H1 (cell line): ENCODE results near the gene CLIC2. TPM values are rescaled to one million over a fixed set of nuclear protein-coding genes. Genes with fewer than 3 reads are reported as not detected.

Source experiments
- CTCF ChIA-PET: fragments of 300-600 bp; sonication (Branson Sonifier 250); formaldehyde crosslinking; loops from one replicate; lab custom pipeline; 2021; ENCODE audit not compliant: partially characterized antibody; lab: Charles Lee
- POLR2A ChIA-PET: fragments of 300-600 bp; sonication (Branson Sonifier 250); formaldehyde crosslinking; loops from one replicate; lab custom pipeline; 2021; ENCODE audit warnings: inconsistent platforms; ENCODE audit not compliant: partially characterized antibody; lab: Charles Lee
- DNase-seq, 2 experiments: peaks; one replicate each; pipeline versions ENCODE4 v3.0.0 to v3.0.0-alpha.2; 2010 to 2022; ENCODE audit warnings: low spot score in 2 of 2, low read depth in 1 of 2, mixed read lengths in 1 of 2
- FAIRE-seq: peaks from 2 replicates; lab custom pipeline; 2011; peaks lifted over from hg19 to GRCh38; lab: Jason Lieb, UNC
- H2AFZ ChIP-seq: 2 replicates; pipeline ENCODE4 v1.8.1; 2012; ENCODE audit warnings: low read length, inconsistent platforms
- H2AK5ac ChIP-seq: 2 replicates; pipeline ENCODE4 v1.6.1; 2013; ENCODE audit warnings: low read depth, low read length
- H2BK120ac ChIP-seq: replicated peaks from 2 replicates; pipeline ENCODE3; 2013; ENCODE audit warnings: low read depth, low read length, inconsistent platforms
- H2BK12ac ChIP-seq: 2 replicates; pipeline ENCODE4 v1.6.1; 2013; ENCODE audit warnings: low read depth, low read length
- H2BK15ac ChIP-seq: 2 replicates; pipeline ENCODE4 v1.6.1; 2013; ENCODE audit warnings: low read length
- H2BK20ac ChIP-seq: 2 replicates; pipeline ENCODE4 v1.6.1; 2013; ENCODE audit warnings: low read length
- H2BK5ac ChIP-seq: 2 replicates; pipeline ENCODE4 v1.6.1; 2013; ENCODE audit warnings: low read depth, low read length
- H3K14ac ChIP-seq: 2 replicates; pipeline ENCODE4 v1.6.1; 2013; ENCODE audit warnings: inconsistent platforms; ENCODE audit not compliant: insufficient read length
- H3K18ac ChIP-seq: 2 replicates; pipeline ENCODE4 v1.6.1; 2013; ENCODE audit warnings: low read length; ENCODE audit errors: extremely low read depth
- H3K23ac ChIP-seq: 2 replicates; pipeline ENCODE4 v1.6.1; 2013; ENCODE audit warnings: inconsistent platforms; ENCODE audit not compliant: insufficient read length
- H3K23me2 ChIP-seq: 2 replicates; pipeline ENCODE4 v1.6.1; 2013; ENCODE audit warnings: low read depth, low read length
- H3K27ac ChIP-seq: 2 replicates; pipeline ENCODE4 v1.6.1; 2011; ENCODE audit warnings: low read depth, low read length, inconsistent platforms
- H3K27me3 ChIP-seq, 4 experiments: replicated peaks in 1 of 4; 1 replicate in 1 of 4; 2 replicates in 3 of 4; pipeline versions ENCODE4 v1.6.1 to v1.8.1; 2011 to 2013; ENCODE audit warnings: low read length in 3 of 4, mild to moderate bottlenecking in 3 of 4, inconsistent platforms in 2 of 4, mixed read lengths in 2 of 4, moderate library complexity in 1 of 4; ENCODE audit not compliant: control insufficient read depth in 3 of 4, insufficient read depth in 3 of 4; ENCODE audit errors: extremely low read depth in 1 of 4
- H3K36me3 ChIP-seq, 4 experiments: 2 replicates each; pipeline versions ENCODE4 v1.6.1 to v1.8.1; 2011 to 2013; ENCODE audit warnings: mild to moderate bottlenecking in 4 of 4, low read length in 3 of 4, moderate library complexity in 2 of 4, control low read depth in 1 of 4, inconsistent platforms in 1 of 4; ENCODE audit not compliant: insufficient read depth in 4 of 4, control insufficient read depth in 2 of 4
- H3K4ac ChIP-seq: replicated peaks from 2 replicates; pipeline ENCODE3; 2013; ENCODE audit warnings: low read length, low read depth, mixed read lengths, inconsistent platforms; ENCODE audit not compliant: insufficient read length
- H3K4me1 ChIP-seq, 4 experiments: replicated peaks in 1 of 4; 1 replicate in 1 of 4; 2 replicates in 3 of 4; pipeline versions ENCODE4 v1.6.1 to v1.8.1; 2011 to 2013; ENCODE audit warnings: low read length in 3 of 4, inconsistent platforms in 2 of 4, mixed read lengths in 1 of 4; ENCODE audit not compliant: insufficient read depth in 4 of 4, control insufficient read depth in 3 of 4
- H3K4me2 ChIP-seq, 2 experiments: 2 replicates each; pipeline versions ENCODE4 v1.6.1 to v1.8.1; 2011 to 2013; ENCODE audit warnings: low read depth in 2 of 2, low read length in 2 of 2, control low read depth in 1 of 2, inconsistent platforms in 1 of 2, mild to moderate bottlenecking in 1 of 2; ENCODE audit not compliant: insufficient read depth in 1 of 2
- H3K4me3 ChIP-seq, 4 experiments: fragments of 200-600, 300-600 bp in 1 of 4; sonication (generic), shearing (Covaris generic), sonication (Bioruptor Twin) in 1 of 4; 2 replicates each; pipeline versions ENCODE4 v1.5.1 to v1.8.1; 2011 to 2016; ENCODE audit warnings: low read length in 4 of 4, low read depth in 3 of 4, control low read depth in 2 of 4, inconsistent platforms in 2 of 4, mild to moderate bottlenecking in 2 of 4, mixed read lengths in 1 of 4, moderate library complexity in 1 of 4; ENCODE audit not compliant: insufficient read depth in 2 of 4; ENCODE audit errors: extremely low read depth in 1 of 4
- H3K56ac ChIP-seq: replicated peaks from 2 replicates; pipeline ENCODE3; 2013; ENCODE audit warnings: low read depth, mild to moderate bottlenecking, mixed read lengths, low read length, inconsistent platforms; ENCODE audit not compliant: insufficient read length
- H3K79me1 ChIP-seq: 2 replicates; pipeline ENCODE4 v1.6.1; 2013; ENCODE audit warnings: low read depth, low read length, control low read depth
- H3K79me2 ChIP-seq, 2 experiments: 2 replicates each; pipeline versions ENCODE4 v1.6.1 to v1.8.1; 2012 to 2013; ENCODE audit warnings: low read length in 2 of 2, mild to moderate bottlenecking in 2 of 2, inconsistent platforms in 1 of 2; ENCODE audit not compliant: insufficient read depth in 2 of 2, control insufficient read depth in 1 of 2
- H3K9ac ChIP-seq, 4 experiments: replicated peaks in 1 of 4; 1 replicate in 1 of 4; 2 replicates in 3 of 4; pipeline versions ENCODE4 v1.6.1 to v1.8.1; 2011 to 2013; ENCODE audit warnings: low read depth in 3 of 4, low read length in 3 of 4, control low read depth in 2 of 4, mild to moderate bottlenecking in 2 of 4, moderate library complexity in 2 of 4, inconsistent platforms in 1 of 4; ENCODE audit errors: extremely low read depth in 1 of 4
- H3K9me3 ChIP-seq, 2 experiments: 2 replicates each; pipeline versions ENCODE4 v1.6.1 to v1.8.1; 2012 to 2013; ENCODE audit warnings: mild to moderate bottlenecking in 2 of 2, moderate library complexity in 2 of 2, control low read depth in 1 of 2, inconsistent platforms in 1 of 2, low read depth in 1 of 2, low read length in 1 of 2, mixed read lengths in 1 of 2; ENCODE audit not compliant: insufficient read depth in 2 of 2
- H4K20me1 ChIP-seq, 2 experiments: replicated peaks in 1 of 2; 2 replicates each; pipeline versions ENCODE3 to v1.8.1; 2011 to 2013; ENCODE audit warnings: inconsistent platforms in 2 of 2, low read length in 2 of 2, mild to moderate bottlenecking in 1 of 2; ENCODE audit not compliant: insufficient read depth in 2 of 2, control insufficient read depth in 1 of 2
- H4K5ac ChIP-seq: 2 replicates; pipeline ENCODE4 v1.6.1; 2013; ENCODE audit warnings: low read length, low read depth, mixed read lengths, inconsistent platforms; ENCODE audit not compliant: insufficient read length
- H4K8ac ChIP-seq: 2 replicates; pipeline ENCODE4 v1.8.0; 2013; ENCODE audit warnings: mild to moderate bottlenecking, moderate library complexity, low read length, inconsistent platforms; ENCODE audit not compliant: insufficient read depth; ENCODE audit errors: extremely low read depth
- H4K91ac ChIP-seq: replicated peaks from 2 replicates; pipeline ENCODE3; 2013; ENCODE audit warnings: low read length, mixed read lengths, inconsistent platforms; ENCODE audit not compliant: insufficient read length
- BACH1 ChIP-seq: IDR thresholded peaks from 2 replicates; pipeline ENCODE4 v1.6.1; 2012; ENCODE audit warnings: low read length, improper control_type of control experiment
- WGBS, 2 experiments: shearing (Covaris generic) in 1 of 2; methylation state at CpG; one replicate each; pipeline versions ENCODE4 v1.1.6 to v1.1.7; 2013 to 2015; ENCODE audit warnings: low lambda C conversion rate in 2 of 2, mixed read lengths in 2 of 2, inconsistent platforms in 1 of 2, low coverage in 1 of 2, missing lambda C conversion rate in 1 of 2; ENCODE audit not compliant: insufficient replicate concordance in 2 of 2, insufficient coverage in 1 of 2, insufficient read length in 1 of 2; ENCODE audit errors: extremely low coverage in 1 of 2, missing lambda C conversion rate in 1 of 2; 5-methylcytosine and 5-hydroxymethylcytosine counted together
- polyA plus RNA-seq, 7 experiments: library from polyadenylated mRNA; depleted of rRNA in 3 of 7; stranded (reverse) in 5 of 7; unstranded in 2 of 7; fragments of >200 nt in 5 of 7; fragments of 200-250 nt in 2 of 7; gene quantifications; 1 replicate in 5 of 7; 2 replicates in 1 of 7; 4 replicates in 1 of 7; pipeline versions ENCODE4 v1.2.1 to v1.2.3, GENCODE V29; 2011 to 2013; ENCODE audit warnings: missing spikeins in 2 of 7, mixed read lengths in 2 of 7
- total RNA-seq: library from RNA; stranded (reverse); fragmentation: NEBNext Ultra II Directional; extraction: Animal tissue kit (Norgen Biotek cat#: 25700); gene quantifications from 2 replicates; pipeline ENCODE4 v1.2.1, GENCODE V29; 2021

Gene CLIC2
- total and polyA plus RNA-seq, 2 of the 8 experiments (the other 6 are each of a cell fraction or from before 2014, with no cell fraction given) = 0.08 to 0.61 TPM

DNA sequence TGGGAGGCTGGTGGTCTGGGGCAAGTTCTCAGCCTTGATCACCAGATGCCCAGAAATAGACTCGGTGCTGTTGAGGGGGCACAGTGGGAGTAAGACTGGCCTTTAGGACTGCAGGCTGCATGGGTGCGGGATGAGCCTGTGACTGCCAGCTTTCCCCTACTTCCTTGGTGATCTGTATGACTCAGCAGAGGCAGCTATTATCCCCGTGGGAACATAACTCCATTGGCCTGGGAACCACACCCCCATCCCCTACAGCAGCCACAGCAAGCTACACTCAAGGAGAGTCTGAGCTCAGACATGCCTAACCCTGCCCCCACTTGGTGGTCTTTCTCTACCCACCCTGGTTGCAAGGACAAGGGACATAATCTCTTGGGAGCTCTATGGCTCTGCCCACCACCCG is 20.6 kb downstream of the CLIC2 start:
- CTCF ChIA-PET = interaction anchor here (1.1 kb wide), 1 partner anchor 13 kb away, joined by 5 read pairs; no protein-coding TSS in a partner anchor
- H3K4me3 ChIP-seq = no peak overlapping the region
- 90% methylated on average over 2 of the region's 4 CpGs; no CpG with 5 or more reads in 1 of the 2 experiments for WGBS, 2 experiments

More for the DNA sequence above, 20.6 kb downstream of the CLIC2 start:
- no peak overlapping the region for H3K56ac ChIP-seq
- no peaks in the 10 kb centered on the region for H3K36me3 ChIP-seq
- no peak overlapping the region for H2BK5ac ChIP-seq
- H2BK120ac ChIP-seq = no peak overlapping the region
- no peaks in the 10 kb centered on the region for H3K27me3 ChIP-seq
- no peaks in the 10 kb centered on the region for H3K4me1 ChIP-seq
- H2BK12ac ChIP-seq = 0 out of 2 replicates have a peak overlapping the region, but pooled peaks have one; percentile 9
- H4K20me1 ChIP-seq = no peaks in the 10 kb centered on the region
- POLR2A ChIA-PET = no interaction called here
- DNase-seq (no peak), FAIRE-seq (no peak)
- H2BK15ac ChIP-seq = no peak overlapping the region
- H4K91ac ChIP-seq = no peak overlapping the region
- no peaks in the 10 kb centered on the region for H3K79me1 ChIP-seq
- H3K79me2 ChIP-seq = no peaks in the 10 kb centered on the region
- H3K27ac ChIP-seq = no peak overlapping the region; the same call in 1 of the 2 replicates
- H2AK5ac ChIP-seq = no peak overlapping the region
- H3K14ac ChIP-seq = no peak overlapping the region
- H3K9ac ChIP-seq = no peak overlapping the region
- no peak overlapping the region for H3K23ac ChIP-seq
- H3K18ac ChIP-seq = no peak overlapping the region
- no peak overlapping the region for H2BK20ac ChIP-seq
- H2AFZ ChIP-seq = no peak overlapping the region
- H3K9me3 ChIP-seq = no peaks in the 10 kb centered on the region
- no peak for TF ChIP-seq BACH1
- H3K4me2 ChIP-seq = no peak overlapping the region
- H3K23me2 ChIP-seq = no peaks in the 10 kb centered on the region
- no peak overlapping the region for H4K5ac ChIP-seq
- H4K8ac ChIP-seq = no peak overlapping the region
- no peak overlapping the region for H3K4ac ChIP-seq
